HepG2 (cell line): Measurements from ENCODE around the gene GRB2. TPM values are rescaled to one million over a fixed set of nuclear protein-coding genes. Genes with fewer than 3 reads are reported as not detected.

Experiments used
- GATAD2A ChIP-seq: IDR thresholded peaks from 2 replicates; pipeline ENCODE4 v1.6.1; 2016
- GTF2F1 ChIP-seq: fragments of 150-350 bp; IDR thresholded peaks from 2 replicates; pipeline ENCODE4 v1.6.1; 2014; ENCODE audit warnings: low read length
- HDAC6 ChIP-seq: fragments of 200-600 bp; sonication (generic); IDR thresholded peaks from 2 replicates; pipeline ENCODE4 v1.7.0; 2017; ENCODE audit warnings: mild to moderate bottlenecking, antibody characterized with exemption, low read length, low read depth
- HOXA3 ChIP-seq: sonication (generic); formaldehyde crosslinking; IDR thresholded peaks from 2 replicates; pipeline ENCODE4 v1.5.0; 2020; ENCODE audit warnings: missing genetic modification reagents
- HOXD1 ChIP-seq: sonication (generic); formaldehyde crosslinking; IDR thresholded peaks from 2 replicates; pipeline ENCODE4 v1.5.0; 2020; ENCODE audit warnings: missing genetic modification reagents
- KAT7 ChIP-seq: IDR thresholded peaks from 2 replicates; pipeline ENCODE4 v1.6.1; 2018; ENCODE audit warnings: borderline replicate concordance, missing compliant biosample characterization
- SAFB2 ChIP-seq: sonication (generic); formaldehyde crosslinking; IDR thresholded peaks from 2 replicates; pipeline ENCODE4 v1.5.1; 2020; ENCODE audit warnings: missing genetic modification reagents, low read depth, mild to moderate bottlenecking, borderline replicate concordance
- U2AF1 ChIP-seq: fragments of 200-400 bp; formaldehyde crosslinking; optimal IDR thresholded peaks from 2 replicates; pipeline ENCODE3; 2017; ENCODE audit warnings: mild to moderate bottlenecking, low read depth, low read length
- U2AF2 ChIP-seq: fragments of 200-400 bp; formaldehyde crosslinking; IDR thresholded peaks from 2 replicates; pipeline ENCODE4 v1.6.1; 2017; ENCODE audit warnings: low read depth, mild to moderate bottlenecking, low read length
- XBP1 ChIP-seq: sonication (generic); formaldehyde crosslinking; IDR thresholded peaks from 2 replicates; pipeline ENCODE4 v1.5.0; 2020; ENCODE audit warnings: missing genetic modification reagents
- ZFYVE20 ChIP-seq: sonication (generic); formaldehyde crosslinking; IDR thresholded peaks from 2 replicates; pipeline ENCODE4 v1.8.0; 2023; ENCODE audit warnings: low read depth, mild to moderate bottlenecking, moderate library complexity, missing genetic modification reagents, borderline replicate concordance
- ZMYM4 ChIP-seq: sonication (generic); formaldehyde crosslinking; IDR thresholded peaks from 2 replicates; pipeline ENCODE4 v1.8.1; 2023; ENCODE audit warnings: mild to moderate bottlenecking, missing genetic modification reagents
- ZNF143 ChIP-seq: sonication (generic); formaldehyde crosslinking; IDR thresholded peaks from 2 replicates; pipeline ENCODE4 v1.4.0; 2020; ENCODE audit warnings: missing genetic modification reagents
- ZNF501 ChIP-seq: sonication (generic); formaldehyde crosslinking; IDR thresholded peaks from 2 replicates; pipeline ENCODE4 v1.5.1; 2020; ENCODE audit warnings: mild to moderate bottlenecking, moderate library complexity, missing genetic modification reagents
- ZNF563 ChIP-seq: sonication (generic); formaldehyde crosslinking; IDR thresholded peaks from 2 replicates; pipeline ENCODE4 v1.8.0; 2022; ENCODE audit warnings: mild to moderate bottlenecking, moderate library complexity, missing genetic modification reagents
- ZNF766 ChIP-seq: sonication (generic); formaldehyde crosslinking; IDR thresholded peaks from 2 replicates; pipeline ENCODE4 v1.5.0; 2020; ENCODE audit warnings: missing genetic modification reagents, borderline replicate concordance
- ZNF883 ChIP-seq: sonication (generic); formaldehyde crosslinking; IDR thresholded peaks from 2 replicates; pipeline ENCODE4 v1.5.1; 2020; ENCODE audit warnings: mild to moderate bottlenecking, missing genetic modification reagents; ENCODE audit errors: not compliant biosample characterization
- polyA plus RNA-seq, 8 experiments: library from polyadenylated mRNA; depleted of rRNA in 3 of 8; stranded (reverse) in 7 of 8; unstranded in 1 of 8; fragments of >200 nt; fragmentation: Illumina TruSeq in 4 of 8; extraction: Trizol in 4 of 8; gene quantifications; 2 replicates each; pipeline versions ENCODE4 v1.2.1 to v1.2.3, GENCODE V29; 2011 to 2016; ENCODE audit warnings: low read depth in 4 of 8, missing spikeins in 1 of 8, mixed read lengths in 1 of 8; ENCODE audit not compliant: insufficient read depth in 1 of 8
- total RNA-seq, 5 experiments: library from RNA; depleted of rRNA; stranded (reverse); fragments of >200 nt; fragmentation: Illumina TruSeq; extraction: Trizol; gene quantifications; 2 replicates each; pipeline ENCODE4 v1.2.3, GENCODE V29; 2016; ENCODE audit warnings: low read depth in 1 of 5
- TF ChIP-seq, protein P1 (sequence below): sonication (generic); formaldehyde crosslinking; conservative IDR thresholded peaks from 2 replicates; pipeline ENCODE4 v1.8.0; 2022; ENCODE audit warnings: mild to moderate bottlenecking, moderate library complexity, missing genetic modification reagents
- TF ChIP-seq, protein P2 (sequence below): sonication (generic); formaldehyde crosslinking; IDR thresholded peaks from 2 replicates; pipeline ENCODE4 v1.5.0; 2020; ENCODE audit warnings: missing genetic modification reagents, mild to moderate bottlenecking, borderline replicate concordance
- TF ChIP-seq, protein P3 (sequence below): sonication (generic); formaldehyde crosslinking; IDR thresholded peaks from 2 replicates; pipeline ENCODE4 v1.4.0; 2020; ENCODE audit warnings: mild to moderate bottlenecking, low read depth, missing genetic modification reagents
- TF ChIP-seq, protein P4 (sequence below): sonication (generic); formaldehyde crosslinking; IDR thresholded peaks from 2 replicates; pipeline ENCODE4 v1.4.0; 2020; ENCODE audit warnings: missing genetic modification reagents, borderline replicate concordance
- TF ChIP-seq, protein P5 (sequence below): sonication (generic); formaldehyde crosslinking; IDR thresholded peaks from 2 replicates; pipeline ENCODE4 v1.4.0; 2020; ENCODE audit warnings: missing genetic modification reagents

The GRB2 gene
- total and polyA plus RNA-seq, 2 of the 13 experiments (the other 11 are each of a cell fraction or from before 2014, with no cell fraction given), result 84.6 to 92.3 TPM

DNA sequence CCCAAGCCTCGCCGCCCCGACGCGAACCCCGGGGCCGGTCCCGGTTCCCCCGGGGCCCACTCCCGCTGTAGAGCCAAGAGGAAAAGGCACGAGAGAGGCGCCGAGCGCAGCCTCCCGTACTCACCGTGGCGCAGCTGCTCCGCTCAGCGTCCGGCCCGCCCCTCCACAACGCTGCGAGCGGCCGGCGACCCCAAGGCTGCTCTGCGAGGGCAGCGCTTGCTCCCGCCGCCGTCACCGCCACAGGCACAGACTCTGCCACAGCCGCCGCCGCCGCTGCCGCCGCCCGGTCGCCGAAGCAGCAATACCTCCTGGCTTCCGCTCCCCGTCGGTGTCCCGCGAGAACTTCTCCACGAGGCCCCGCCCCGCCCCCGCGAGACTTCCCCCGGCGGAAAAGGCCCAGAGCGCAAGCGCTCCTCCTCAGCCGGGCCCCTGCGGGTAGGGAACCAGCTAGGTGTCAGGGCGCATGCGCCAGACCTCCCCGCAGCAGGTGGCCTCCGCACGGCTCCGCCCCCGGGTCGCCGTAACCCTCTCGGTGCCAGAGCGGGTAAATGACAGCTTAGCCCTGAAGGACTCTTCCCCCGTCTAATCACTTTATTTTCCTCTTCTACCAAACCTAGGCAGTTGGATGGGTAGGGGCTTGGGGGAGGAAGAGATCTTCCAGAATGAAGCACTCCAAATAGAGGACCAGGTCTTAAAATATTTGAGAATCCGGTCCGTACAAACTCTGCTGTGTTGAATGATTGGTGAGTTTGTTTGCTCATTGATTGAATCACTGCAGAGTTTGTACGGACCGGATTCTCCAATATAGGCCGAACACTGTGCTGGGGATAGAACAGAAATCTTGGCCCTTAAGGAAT lies at the start of gene GRB2 (continued):
- TF ChIP-seq ZNF766 (0 out of 2 replicates have a peak, but pooled peaks have one; percentile 56), GATAD2A (CRISPR knock-in tag) (peak; percentile 83), GTF2F1 (no peak), ZNF143 (CRISPR knock-in tag) (peak; percentile 41), XBP1 (CRISPR knock-in tag) (no peak), HOXD1 (peak; percentile 54), KAT7 (CRISPR knock-in tag) (peak; percentile 95; the same call in 1 of the 2 replicates), U2AF2 (no peak), ZNF883 (peak; percentile 88), ZMYM4 (peak; percentile 79), HOXA3 (peak; percentile 72), HDAC6 (no peak), ZNF563 (0 out of 2 replicates have a peak, but pooled peaks have one; percentile 25), SAFB2 (CRISPR knock-in tag) (peak; percentile 92; the same call in 1 of the 2 replicates), U2AF1 (no peak), ZFYVE20 (CRISPR knock-in tag) (0 out of 2 replicates have a peak, but pooled peaks have one; percentile 53), ZNF501 (CRISPR knock-in tag) (peak; percentile 57)
- TF ChIP-seq, protein P1, sequence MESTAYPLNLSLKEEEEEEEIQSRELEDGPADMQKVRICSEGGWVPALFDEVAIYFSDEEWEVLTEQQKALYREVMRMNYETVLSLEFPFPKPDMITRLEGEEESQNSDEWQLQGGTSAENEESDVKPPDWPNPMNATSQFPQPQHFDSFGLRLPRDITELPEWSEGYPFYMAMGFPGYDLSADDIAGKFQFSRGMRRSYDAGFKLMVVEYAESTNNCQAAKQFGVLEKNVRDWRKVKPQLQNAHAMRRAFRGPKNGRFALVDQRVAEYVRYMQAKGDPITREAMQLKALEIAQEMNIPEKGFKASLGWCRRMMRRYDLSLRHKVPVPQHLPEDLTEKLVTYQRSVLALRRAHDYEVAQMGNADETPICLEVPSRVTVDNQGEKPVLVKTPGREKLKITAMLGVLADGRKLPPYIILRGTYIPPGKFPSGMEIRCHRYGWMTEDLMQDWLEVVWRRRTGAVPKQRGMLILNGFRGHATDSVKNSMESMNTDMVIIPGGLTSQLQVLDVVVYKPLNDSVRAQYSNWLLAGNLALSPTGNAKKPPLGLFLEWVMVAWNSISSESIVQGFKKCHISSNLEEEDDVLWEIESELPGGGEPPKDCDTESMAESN (CRISPR knock-in tag), result peak; percentile 75
- TF ChIP-seq, protein P2, sequence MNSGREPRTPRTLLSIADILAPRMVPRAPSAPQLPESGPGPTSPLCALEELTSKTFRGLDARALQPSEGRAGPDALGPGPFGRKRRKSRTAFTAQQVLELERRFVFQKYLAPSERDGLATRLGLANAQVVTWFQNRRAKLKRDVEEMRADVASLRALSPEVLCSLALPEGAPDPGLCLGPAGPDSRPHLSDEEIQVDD, result no peak
- TF ChIP-seq, protein P3, sequence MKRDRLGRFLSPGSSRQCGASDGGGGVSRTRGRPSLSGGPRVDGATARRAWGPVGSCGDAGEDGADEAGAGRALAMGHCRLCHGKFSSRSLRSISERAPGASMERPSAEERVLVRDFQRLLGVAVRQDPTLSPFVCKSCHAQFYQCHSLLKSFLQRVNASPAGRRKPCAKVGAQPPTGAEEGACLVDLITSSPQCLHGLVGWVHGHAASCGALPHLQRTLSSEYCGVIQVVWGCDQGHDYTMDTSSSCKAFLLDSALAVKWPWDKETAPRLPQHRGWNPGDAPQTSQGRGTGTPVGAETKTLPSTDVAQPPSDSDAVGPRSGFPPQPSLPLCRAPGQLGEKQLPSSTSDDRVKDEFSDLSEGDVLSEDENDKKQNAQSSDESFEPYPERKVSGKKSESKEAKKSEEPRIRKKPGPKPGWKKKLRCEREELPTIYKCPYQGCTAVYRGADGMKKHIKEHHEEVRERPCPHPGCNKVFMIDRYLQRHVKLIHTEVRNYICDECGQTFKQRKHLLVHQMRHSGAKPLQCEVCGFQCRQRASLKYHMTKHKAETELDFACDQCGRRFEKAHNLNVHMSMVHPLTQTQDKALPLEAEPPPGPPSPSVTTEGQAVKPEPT (CRISPR knock-in tag), result peak; percentile 73
- TF ChIP-seq, protein P4, sequence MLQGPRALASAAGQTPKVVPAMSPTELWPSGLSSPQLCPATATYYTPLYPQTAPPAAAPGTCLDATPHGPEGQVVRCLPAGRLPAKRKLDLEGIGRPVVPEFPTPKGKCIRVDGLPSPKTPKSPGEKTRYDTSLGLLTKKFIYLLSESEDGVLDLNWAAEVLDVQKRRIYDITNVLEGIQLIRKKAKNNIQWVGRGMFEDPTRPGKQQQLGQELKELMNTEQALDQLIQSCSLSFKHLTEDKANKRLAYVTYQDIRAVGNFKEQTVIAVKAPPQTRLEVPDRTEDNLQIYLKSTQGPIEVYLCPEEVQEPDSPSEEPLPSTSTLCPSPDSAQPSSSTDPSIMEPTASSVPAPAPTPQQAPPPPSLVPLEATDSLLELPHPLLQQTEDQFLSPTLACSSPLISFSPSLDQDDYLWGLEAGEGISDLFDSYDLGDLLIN, result peak; percentile 74; the same call in 1 of the 2 replicates
- TF ChIP-seq, protein P5, sequence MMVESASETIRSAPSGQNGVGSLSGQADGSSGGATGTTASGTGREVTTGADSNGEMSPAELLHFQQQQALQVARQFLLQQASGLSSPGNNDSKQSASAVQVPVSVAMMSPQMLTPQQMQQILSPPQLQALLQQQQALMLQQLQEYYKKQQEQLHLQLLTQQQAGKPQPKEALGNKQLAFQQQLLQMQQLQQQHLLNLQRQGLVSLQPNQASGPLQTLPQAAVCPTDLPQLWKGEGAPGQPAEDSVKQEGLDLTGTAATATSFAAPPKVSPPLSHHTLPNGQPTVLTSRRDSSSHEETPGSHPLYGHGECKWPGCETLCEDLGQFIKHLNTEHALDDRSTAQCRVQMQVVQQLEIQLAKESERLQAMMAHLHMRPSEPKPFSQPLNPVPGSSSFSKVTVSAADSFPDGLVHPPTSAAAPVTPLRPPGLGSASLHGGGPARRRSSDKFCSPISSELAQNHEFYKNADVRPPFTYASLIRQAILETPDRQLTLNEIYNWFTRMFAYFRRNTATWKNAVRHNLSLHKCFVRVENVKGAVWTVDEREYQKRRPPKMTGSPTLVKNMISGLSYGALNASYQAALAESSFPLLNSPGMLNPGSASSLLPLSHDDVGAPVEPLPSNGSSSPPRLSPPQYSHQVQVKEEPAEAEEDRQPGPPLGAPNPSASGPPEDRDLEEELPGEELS (CRISPR knock-in tag), result no peak
